ENCODE data around the gene RASGEF1C. TPM values are rescaled to one million over a fixed set of nuclear protein-coding genes. Genes with fewer than 3 reads are reported as not detected.

RASGEF1C gene
- total RNA-seq, 4 donors from 2014 or later = 0.58 to 4.0 (median 2.1) TPM

- TF ChIP-seq, protein P1, sequence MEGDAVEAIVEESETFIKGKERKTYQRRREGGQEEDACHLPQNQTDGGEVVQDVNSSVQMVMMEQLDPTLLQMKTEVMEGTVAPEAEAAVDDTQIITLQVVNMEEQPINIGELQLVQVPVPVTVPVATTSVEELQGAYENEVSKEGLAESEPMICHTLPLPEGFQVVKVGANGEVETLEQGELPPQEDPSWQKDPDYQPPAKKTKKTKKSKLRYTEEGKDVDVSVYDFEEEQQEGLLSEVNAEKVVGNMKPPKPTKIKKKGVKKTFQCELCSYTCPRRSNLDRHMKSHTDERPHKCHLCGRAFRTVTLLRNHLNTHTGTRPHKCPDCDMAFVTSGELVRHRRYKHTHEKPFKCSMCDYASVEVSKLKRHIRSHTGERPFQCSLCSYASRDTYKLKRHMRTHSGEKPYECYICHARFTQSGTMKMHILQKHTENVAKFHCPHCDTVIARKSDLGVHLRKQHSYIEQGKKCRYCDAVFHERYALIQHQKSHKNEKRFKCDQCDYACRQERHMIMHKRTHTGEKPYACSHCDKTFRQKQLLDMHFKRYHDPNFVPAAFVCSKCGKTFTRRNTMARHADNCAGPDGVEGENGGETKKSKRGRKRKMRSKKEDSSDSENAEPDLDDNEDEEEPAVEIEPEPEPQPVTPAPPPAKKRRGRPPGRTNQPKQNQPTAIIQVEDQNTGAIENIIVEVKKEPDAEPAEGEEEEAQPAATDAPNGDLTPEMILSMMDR (IDR thresholded peaks at IDR 0.05) = no peak
- TF ChIP-seq POLR2A (IDR thresholded peaks at IDR 0.05) = no peak
- 94 to 95% methylated on average over 26 to 28 of the region's 34 CpGs for WGBS, 2 donors
- no peaks in the 10 kb centered on the region for H3K27me3 ChIP-seq
- H3K4me1 ChIP-seq = no peaks in the 10 kb centered on the region
- no peak overlapping the region for H3K27ac ChIP-seq
- no peaks in the 10 kb centered on the region for H3K9me3 ChIP-seq
- DNase-seq = no peak
- H3K4me3 ChIP-seq (replicated peaks in 1 of 3) = no peak overlapping the region
- intact Hi-C loops (cut with DNase I) = no loop called here
- H3K36me3 ChIP-seq = no peaks in the 10 kb centered on the region
These were observed 7.0 kb upstream of the RASGEF1C start for GRCh38 chr5:180215783-180216630.

- Histone ChIP-seq H3K27ac (no peak overlapping the region), H3K4me3 (replicated peaks in 1 of 3) (no peak overlapping the region), H3K27me3 (no peaks in the 10 kb centered on the region), H3K9me3 (no peaks in the 10 kb centered on the region), H3K4me1 (no peaks in the 10 kb centered on the region), H3K36me3 (no peaks in the 10 kb centered on the region)
- no peak for DNase-seq
- WGBS, 2 donors = 91 to 96% methylated on average over 19 to 21 of the region's 21 CpGs
- intact Hi-C loops (cut with DNase I) = no loop called here
- no peak for TF ChIP-seq POLR2A (IDR thresholded peaks at IDR 0.05)
These were observed 6.1 kb upstream of the RASGEF1C start for GRCh38 chr5:180214870-180215770.

DNA sequence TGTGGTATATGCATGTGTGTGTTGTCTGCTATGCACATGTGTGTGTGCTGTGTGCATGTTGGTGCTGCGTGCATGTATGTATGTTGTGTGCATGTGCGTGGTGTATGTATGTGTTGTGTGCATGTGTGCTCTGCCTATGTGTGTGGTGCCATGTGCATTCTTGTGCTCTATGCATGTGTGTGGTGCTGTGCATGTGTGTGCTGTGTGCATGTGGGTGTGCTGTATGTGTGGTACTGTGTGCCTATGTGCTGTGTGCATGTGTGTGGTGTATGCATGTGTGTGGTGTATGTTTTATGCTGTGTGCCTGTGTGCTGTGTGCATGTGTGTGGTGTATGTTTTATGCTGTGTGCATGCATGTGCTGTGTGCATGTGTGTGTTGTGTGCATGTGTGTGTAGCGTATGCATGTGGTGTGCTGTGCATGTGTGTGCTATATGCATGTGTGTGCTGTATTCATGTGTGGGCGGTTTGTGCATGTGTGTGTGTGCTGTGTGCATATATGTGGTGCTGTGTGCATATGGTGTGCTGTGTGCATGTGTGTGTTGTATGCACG is 4.7 kb upstream of the RASGEF1C start:
- H3K4me1 ChIP-seq = no peaks in the 10 kb centered on the region
- no peak overlapping the region for H3K4me3 ChIP-seq (replicated peaks in 1 of 3)
- no peak overlapping the region for H3K27ac ChIP-seq
- H3K36me3 ChIP-seq = no peaks in the 10 kb centered on the region
- WGBS, 2 donors = 85 to 86% methylated on average over 5 of the region's 5 CpGs
- DNase-seq = no peak
- H3K9me3 ChIP-seq = no peaks in the 10 kb centered on the region
- intact Hi-C loops (cut with DNase I) = no loop called here
- TF ChIP-seq, protein P1 (IDR thresholded peaks at IDR 0.05) = no peak
- TF ChIP-seq POLR2A (IDR thresholded peaks at IDR 0.05) = no peak
- H3K27me3 ChIP-seq = no peaks in the 10 kb centered on the region

DNA sequence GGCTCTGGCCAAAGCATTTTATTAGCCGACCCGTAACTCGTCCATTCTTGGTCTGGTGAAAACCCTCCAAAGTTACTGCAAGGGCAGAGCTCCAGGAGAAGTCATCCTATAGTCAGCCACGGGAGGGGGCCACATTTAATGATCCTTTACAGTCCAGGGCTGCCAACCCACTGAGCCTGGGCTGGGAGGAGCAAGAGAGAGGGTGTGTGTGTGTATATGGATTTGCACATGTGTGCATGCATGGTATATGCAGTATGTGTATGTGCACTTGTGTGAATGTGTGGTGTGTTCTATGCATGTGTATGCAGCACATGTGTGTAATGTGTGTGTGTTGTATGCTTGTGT is 4.2 kb upstream of the RASGEF1C start:
- Histone ChIP-seq H3K27me3 (no peaks in the 10 kb centered on the region), H3K36me3 (no peaks in the 10 kb centered on the region), H3K9me3 (no peaks in the 10 kb centered on the region), H3K4me1 (peaks cover 3% of the 10 kb centered on the region in 2 donors), H3K27ac (no peak overlapping the region), H3K4me3 (replicated peaks in 1 of 3) (no peak overlapping the region)
- no peak for TF ChIP-seq POLR2A (IDR thresholded peaks at IDR 0.05)
- TF ChIP-seq, protein P1 (IDR thresholded peaks at IDR 0.05) = no peak
- 0 to 5% methylated on average over 1 to 4 of the region's 4 CpGs for WGBS, 2 donors
- DNase-seq = no peak
- intact Hi-C loops (cut with DNase I) = no loop called here

- Histone ChIP-seq H3K4me1 (peaks cover 9 to 10% of the 10 kb centered on the region in 2 donors), H3K27me3 (no peaks in the 10 kb centered on the region), H3K27ac (no peak overlapping the region), H3K9me3 (no peaks in the 10 kb centered on the region), H3K4me3 (replicated peaks in 1 of 3) (no peak overlapping the region), H3K36me3 (no peaks in the 10 kb centered on the region)
- TF ChIP-seq, protein P1 (IDR thresholded peaks at IDR 0.05) = no peak
- TF ChIP-seq POLR2A (IDR thresholded peaks at IDR 0.05) = no peak
- intact Hi-C loops (cut with DNase I) = no loop called here
- WGBS, 2 donors = 40 to 51% methylated on average over 18 to 19 of the region's 19 CpGs
- peak; percentile 26 to 37 for DNase-seq
These were observed 3.6 kb upstream of the RASGEF1C start for GRCh38 chr5:180212363-180213255.
